ENCODE data around the gene RNF220.

DNA sequence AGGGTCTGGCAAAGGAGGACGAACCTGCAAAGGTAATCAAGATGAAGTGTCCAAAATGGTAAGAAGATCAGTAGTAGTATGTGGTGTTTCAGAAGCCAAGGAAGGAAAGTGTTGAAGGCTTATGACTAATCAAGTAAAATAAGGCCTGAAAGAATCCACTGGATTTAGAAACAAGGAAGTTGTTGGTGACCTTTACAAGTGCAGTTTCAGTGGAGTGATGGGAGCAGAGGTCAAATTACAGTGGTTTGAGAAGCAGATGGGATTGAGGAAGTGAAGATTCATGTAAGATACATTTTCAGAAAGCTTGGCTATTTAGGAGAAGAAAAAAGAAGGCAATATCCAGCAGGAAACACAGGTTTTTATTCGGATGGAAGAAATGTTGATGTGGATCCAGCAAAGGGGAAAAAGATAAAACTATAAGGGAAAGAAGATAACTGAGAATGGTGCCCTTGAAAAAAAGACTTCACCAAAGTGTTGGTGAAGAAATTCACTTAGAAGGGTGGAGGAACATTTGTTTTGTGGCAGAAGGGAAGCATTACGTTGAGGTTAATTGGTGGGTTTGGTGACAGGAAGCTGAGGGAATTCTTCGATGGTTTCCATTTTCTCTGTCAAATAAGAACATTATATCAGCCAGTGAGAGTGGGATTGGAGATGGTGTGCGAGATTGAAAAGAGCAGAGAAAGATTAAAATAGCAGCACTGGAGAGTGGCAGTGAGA, 271.6 kb downstream of the RNF220 start:
- TF ChIP-seq GATA3 (IDR thresholded peaks at IDR 0.05; ENCODE audit: low read depth, low read length) (no peak), GATA2 (IDR thresholded peaks at IDR 0.05; ENCODE audit: low read depth, low read length) (no peak)

All from SH-SY5Y (cell line).